Fibroblast of pulmonary artery (primary cell): ENCODE results near the gene ZNF860.

Source experiments
- DNase-seq: peaks from one replicate; pipeline ENCODE4 v3.0.0-alpha.2; 2010; ENCODE audit warnings: low read depth
- H3K4me3 ChIP-seq: replicated peaks from 2 replicates; pipeline ENCODE4 v1.5.1; 2011; ENCODE audit warnings: low read depth, mild to moderate bottlenecking, control low read depth, low read length, moderate library complexity
- CTCF ChIP-seq: IDR thresholded peaks from 2 replicates; pipeline ENCODE4 v1.5.1; 2011; ENCODE audit warnings: mild to moderate bottlenecking, control low read depth, low read length, inconsistent platforms; ENCODE audit errors: missing control alignments

Gene ZNF860

DNA sequence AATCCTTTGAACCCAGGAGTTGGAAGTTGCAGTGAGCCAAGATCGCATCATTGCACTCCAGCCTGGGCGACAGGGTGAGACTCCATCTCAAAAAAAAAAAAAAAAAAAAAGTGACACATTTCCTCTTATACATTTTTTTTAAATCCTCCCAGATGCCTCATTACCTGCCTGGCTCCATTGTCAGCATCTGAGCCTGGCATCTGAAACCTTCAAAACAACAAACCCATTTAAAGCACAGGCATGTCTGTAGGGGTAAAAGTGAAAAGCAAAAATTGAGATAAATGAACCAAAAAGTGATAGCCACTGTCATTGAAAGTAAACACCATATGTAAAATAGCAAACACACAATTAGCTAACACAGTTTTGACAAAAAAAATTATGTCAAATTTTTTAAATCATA, 39.1 kb upstream of the ZNF860 start:
- no peak for TF ChIP-seq CTCF
- no peak overlapping the region for H3K4me3 ChIP-seq
- DNase-seq: no peak

DNA sequence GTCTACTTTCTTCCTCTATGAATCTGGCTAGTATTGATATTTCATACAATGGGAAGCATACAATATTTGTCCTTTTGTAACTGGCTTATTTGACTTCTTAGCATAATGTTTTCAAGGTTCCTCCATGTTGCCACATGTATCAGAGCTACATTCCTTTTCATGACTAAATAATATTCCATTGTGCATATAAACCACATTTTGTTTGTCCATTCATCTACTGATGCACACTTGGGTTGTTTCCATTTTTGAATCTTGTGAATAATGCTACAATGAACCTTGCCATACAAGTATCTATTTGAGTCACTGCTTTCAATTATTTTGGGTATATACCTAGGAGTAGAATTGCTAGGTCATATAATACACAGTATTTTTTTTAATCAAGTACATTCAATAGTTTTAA, 38.5 kb upstream of the ZNF860 start:
- no peak for TF ChIP-seq CTCF
- no peak for DNase-seq
- H3K4me3 ChIP-seq: no peak overlapping the region

GRCh38 chr3:31945738-31946052, 35.9 kb upstream of the ZNF860 start:
- TF ChIP-seq CTCF: no peak
- no peak for DNase-seq
- no peak overlapping the region for H3K4me3 ChIP-seq

DNA sequence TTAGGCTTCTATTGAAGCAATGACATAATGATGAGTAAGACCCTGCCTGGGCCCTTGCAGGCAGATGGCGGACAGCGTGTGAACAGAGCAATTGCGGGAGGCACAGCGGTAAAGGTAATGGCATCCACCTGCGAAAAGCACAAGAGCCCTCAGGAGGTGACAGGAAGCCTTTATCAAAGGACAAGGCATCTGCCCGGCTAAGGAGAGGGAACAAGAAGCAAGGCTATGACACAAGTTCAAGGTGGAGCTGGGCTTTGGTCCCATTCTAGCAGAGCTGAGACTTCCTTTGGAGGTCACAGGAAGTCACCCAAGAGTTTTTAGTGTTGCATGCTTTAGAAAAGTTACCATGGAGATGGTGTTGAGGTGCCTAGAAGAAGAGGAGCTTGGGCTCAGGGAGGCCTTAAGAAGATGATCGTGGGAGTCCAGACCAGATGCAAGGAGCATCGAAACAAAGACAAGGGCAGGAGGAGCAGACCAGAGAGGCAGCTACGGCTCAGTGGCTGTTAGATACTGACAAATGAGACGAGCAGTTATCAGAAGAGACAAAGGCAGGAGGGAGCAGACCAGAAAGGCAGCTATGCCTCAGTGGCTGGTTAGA, 35.0 kb upstream of the ZNF860 start:
- TF ChIP-seq CTCF: no peak
- DNase-seq: no peak
- no peak overlapping the region for H3K4me3 ChIP-seq

GRCh38 chr3:31947162-31947561, 34.4 kb upstream of the ZNF860 start:
- DNase-seq: no peak
- TF ChIP-seq CTCF: no peak

GRCh38 chr3:31947671-31948091, 33.9 kb upstream of the ZNF860 start:
- no peak for TF ChIP-seq CTCF
- no peak overlapping the region for H3K4me3 ChIP-seq
- DNase-seq: no peak

More at GRCh38 chr3:31947162-31947561, 34.4 kb upstream of the ZNF860 start:
- H3K4me3 ChIP-seq: no peak overlapping the region

DNA sequence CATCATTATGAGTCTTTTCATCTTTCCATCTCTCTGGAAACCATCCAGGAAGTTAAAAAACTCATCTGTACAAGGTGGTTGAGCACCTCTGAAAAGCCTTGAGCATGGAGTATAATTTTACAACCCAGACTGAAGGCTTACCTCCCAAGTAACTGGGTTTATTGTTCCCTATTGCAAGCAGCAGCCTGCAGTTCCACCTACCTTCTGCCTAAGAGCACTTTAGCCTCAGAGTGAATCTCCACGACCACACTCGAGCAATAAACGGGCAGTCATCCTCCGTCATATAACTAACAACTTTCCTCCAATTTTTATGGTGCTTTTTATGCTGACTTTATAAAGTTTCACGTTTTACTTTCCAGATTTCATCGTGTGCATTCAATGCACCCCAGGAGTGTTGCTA, 33.3 kb upstream of the ZNF860 start:
- no peak for TF ChIP-seq CTCF
- no peak for DNase-seq
- no peak overlapping the region for H3K4me3 ChIP-seq
